ENCODE data around the gene DENND4A.
"Not testable (repeated sequence)": the region's sequence is repeated elsewhere in the genome, so short reads cannot be mapped to it uniquely, and the experiment has no call there.

DENND4A gene

DNA sequence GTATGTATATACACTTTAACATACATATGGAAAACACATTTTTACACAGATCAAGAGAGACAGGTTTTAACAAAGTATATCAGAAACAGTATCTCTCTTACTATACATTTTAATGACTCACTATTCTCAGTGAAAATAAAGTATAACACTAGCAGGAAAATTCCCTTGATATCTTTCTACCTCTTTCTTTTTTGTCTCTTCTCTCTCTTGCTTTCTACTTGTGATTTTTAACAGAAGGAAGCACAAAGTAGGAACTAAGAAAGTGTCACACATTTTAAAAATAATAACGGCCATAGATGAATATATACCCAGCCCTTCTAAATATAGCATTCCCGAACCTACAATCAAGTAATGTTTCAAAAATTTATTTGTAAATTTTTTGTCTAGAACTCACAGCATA lies 4.8 kb downstream of the DENND4A start:
- no peak overlapping the region for H3K27ac Mint-ChIP-seq
- DNase-seq: no peak
- peaks cover 17% of the 10 kb centered on the region for H3K4me1 Mint-ChIP-seq
- TF ChIP-seq, protein P1, sequence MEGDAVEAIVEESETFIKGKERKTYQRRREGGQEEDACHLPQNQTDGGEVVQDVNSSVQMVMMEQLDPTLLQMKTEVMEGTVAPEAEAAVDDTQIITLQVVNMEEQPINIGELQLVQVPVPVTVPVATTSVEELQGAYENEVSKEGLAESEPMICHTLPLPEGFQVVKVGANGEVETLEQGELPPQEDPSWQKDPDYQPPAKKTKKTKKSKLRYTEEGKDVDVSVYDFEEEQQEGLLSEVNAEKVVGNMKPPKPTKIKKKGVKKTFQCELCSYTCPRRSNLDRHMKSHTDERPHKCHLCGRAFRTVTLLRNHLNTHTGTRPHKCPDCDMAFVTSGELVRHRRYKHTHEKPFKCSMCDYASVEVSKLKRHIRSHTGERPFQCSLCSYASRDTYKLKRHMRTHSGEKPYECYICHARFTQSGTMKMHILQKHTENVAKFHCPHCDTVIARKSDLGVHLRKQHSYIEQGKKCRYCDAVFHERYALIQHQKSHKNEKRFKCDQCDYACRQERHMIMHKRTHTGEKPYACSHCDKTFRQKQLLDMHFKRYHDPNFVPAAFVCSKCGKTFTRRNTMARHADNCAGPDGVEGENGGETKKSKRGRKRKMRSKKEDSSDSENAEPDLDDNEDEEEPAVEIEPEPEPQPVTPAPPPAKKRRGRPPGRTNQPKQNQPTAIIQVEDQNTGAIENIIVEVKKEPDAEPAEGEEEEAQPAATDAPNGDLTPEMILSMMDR (IDR thresholded peaks at IDR 0.05): no peak
- peaks cover 4% of the 10 kb centered on the region for H3K36me3 Mint-ChIP-seq (ENCODE audit: low read depth)
- no peaks in the 10 kb centered on the region for H3K9me3 Mint-ChIP-seq
- no peak overlapping the region for H3K4me3 Mint-ChIP-seq
- peaks cover 10% of the 10 kb centered on the region for H3K27me3 Mint-ChIP-seq (ENCODE audit: low read depth, poor library complexity)

DNA sequence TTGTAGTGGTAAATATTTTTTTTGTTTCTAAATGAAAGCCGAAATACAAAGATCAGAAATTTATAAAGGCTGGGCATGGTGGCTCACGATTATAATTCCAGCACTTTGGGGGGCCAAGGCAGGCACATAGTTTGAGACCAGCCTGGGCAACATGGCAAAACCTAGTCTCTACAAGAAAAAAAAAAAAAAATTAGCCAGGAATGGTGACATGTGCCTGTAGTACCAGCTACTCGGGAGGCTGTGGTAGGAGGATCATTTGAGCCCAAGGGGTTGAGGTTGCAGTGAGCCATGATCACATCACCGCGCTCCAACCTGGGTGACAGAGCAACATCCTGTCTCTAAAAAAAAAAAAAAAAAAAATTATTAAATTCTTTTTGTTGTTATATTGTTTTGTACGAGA lies 6.9 kb downstream of the DENND4A start:
- Mint-ChIP-seq H3K27ac (no peak overlapping the region), H3K4me3 (no peak overlapping the region), H3K9me3 (no peaks in the 10 kb centered on the region), H3K27me3 (ENCODE audit: low read depth, poor library complexity) (peaks cover 6% of the 10 kb centered on the region), H3K4me1 (peaks cover 4% of the 10 kb centered on the region), H3K36me3 (ENCODE audit: low read depth) (peaks cover 4% of the 10 kb centered on the region)
- TF ChIP-seq, protein P1 (IDR thresholded peaks at IDR 0.05): no peak
- DNase-seq: no peak

DNA sequence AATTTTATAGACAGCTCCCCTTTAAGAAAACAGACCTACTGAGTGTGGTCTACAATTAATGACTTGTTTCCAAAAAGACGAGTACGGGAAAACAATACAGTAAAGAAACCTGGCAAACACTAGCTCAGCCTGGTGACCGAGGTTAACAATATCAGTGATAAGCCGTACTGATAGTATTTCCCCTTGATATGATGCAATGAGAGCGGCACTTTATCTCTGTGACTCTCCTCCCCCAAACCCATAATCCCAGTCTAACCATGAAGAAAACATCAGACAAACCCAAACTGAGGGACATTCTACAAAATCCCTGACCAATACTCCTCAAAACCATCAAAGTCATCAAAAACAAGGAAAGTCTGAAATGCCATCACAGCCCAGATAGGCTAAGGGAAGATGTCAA lies 8.2 kb downstream of the DENND4A start:
- Mint-ChIP-seq H3K36me3 (ENCODE audit: low read depth) (peaks cover 4% of the 10 kb centered on the region), H3K4me1 (no peaks in the 10 kb centered on the region), H3K9me3 (no peaks in the 10 kb centered on the region), H3K27me3 (ENCODE audit: low read depth, poor library complexity) (no peaks in the 10 kb centered on the region), H3K27ac (peak overlapping the region; percentile 2), H3K4me3 (no peak overlapping the region)
- DNase-seq: no peak
- TF ChIP-seq, protein P1 (IDR thresholded peaks at IDR 0.05): no peak

DNA sequence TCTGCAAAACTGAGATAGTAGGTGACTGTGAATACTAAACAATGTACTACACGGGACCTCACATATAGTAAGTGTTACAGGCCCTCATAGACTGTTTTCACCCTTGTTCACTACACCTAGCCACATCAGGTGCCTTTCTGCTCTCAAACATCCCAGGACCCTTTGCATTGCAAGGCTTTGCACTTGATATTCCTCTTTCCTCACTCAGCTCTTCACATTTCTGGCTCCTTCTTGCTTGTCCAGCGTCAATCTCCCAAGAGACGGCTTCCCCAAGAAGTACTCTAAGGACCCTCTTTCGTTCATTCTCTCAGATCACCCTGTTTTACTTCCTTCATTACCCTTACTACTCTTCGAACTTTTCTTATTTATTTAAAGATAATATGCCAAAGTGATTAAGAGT lies 10.0 kb downstream of the DENND4A start:
- H3K27ac Mint-ChIP-seq: no peak overlapping the region
- H3K36me3 Mint-ChIP-seq (ENCODE audit: low read depth): peaks cover 4% of the 10 kb centered on the region
- H3K4me3 Mint-ChIP-seq: no peak overlapping the region
- H3K9me3 Mint-ChIP-seq: no peaks in the 10 kb centered on the region
- DNase-seq: no peak
- TF ChIP-seq, protein P1 (IDR thresholded peaks at IDR 0.05): no peak
- no peaks in the 10 kb centered on the region for H3K27me3 Mint-ChIP-seq (ENCODE audit: low read depth, poor library complexity)
- H3K4me1 Mint-ChIP-seq: no peaks in the 10 kb centered on the region

DNA sequence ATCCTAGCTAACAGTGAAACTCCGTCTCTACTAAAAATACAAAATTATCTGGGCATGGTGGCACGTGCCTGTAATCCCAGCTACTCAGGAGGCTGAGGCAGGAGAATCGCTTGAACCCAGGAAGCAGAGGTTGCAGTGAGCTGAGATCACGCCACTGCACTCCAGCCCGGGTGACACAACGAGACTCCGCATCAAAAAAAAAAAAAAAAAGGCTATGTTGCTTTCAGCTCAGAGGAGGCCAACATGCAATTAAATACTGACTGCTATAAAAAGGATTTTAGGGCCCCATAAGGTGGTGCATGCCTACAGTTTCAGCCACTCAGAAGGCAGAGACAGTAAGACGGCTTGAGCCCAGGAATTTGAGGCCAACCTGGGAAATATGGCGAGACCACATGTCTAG lies 13.4 kb downstream of the DENND4A start:
- not testable (repeated sequence) for H3K27ac Mint-ChIP-seq; H3K27me3 Mint-ChIP-seq (ENCODE audit: low read depth, poor library complexity)

DNA sequence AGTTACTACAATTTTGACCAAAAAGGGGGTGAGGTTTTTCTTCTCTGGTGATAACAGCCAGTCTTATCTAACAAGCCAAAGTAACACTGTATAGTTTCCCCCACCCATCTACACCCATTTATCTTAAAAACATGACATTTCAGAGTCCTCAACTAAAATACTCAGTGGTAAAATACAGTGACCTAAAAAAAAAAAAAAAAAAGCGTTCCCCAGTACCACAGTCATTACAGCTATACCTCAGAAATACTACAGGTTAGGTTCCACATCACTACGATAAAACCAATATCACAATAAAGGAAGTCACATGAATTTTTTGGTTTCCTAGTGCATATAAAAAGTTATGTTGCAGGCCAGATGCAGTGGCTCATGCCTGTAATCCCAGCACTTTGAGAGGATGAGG lies 13.8 kb downstream of the DENND4A start:
- Mint-ChIP-seq H3K4me1 (no peaks in the 10 kb centered on the region), H3K27ac (no peak overlapping the region), H3K9me3 (no peaks in the 10 kb centered on the region), H3K27me3 (ENCODE audit: low read depth, poor library complexity) (peaks cover 5% of the 10 kb centered on the region), H3K4me3 (no peak overlapping the region), H3K36me3 (ENCODE audit: low read depth) (no peaks in the 10 kb centered on the region)
- TF ChIP-seq, protein P1 (IDR thresholded peaks at IDR 0.05): no peak
- no peak for DNase-seq

More for the DNA sequence above, 13.4 kb downstream of the DENND4A start:
- H3K36me3 Mint-ChIP-seq (ENCODE audit: low read depth); H3K4me3 Mint-ChIP-seq; H3K4me1 Mint-ChIP-seq; H3K9me3 Mint-ChIP-seq; DNase-seq: not testable (repeated sequence)

Data from nephron progenitor cell (in vitro differentiated cells).